Measurements from ENCODE around the gene ATP2B2.

ATP2B2 gene

DNA sequence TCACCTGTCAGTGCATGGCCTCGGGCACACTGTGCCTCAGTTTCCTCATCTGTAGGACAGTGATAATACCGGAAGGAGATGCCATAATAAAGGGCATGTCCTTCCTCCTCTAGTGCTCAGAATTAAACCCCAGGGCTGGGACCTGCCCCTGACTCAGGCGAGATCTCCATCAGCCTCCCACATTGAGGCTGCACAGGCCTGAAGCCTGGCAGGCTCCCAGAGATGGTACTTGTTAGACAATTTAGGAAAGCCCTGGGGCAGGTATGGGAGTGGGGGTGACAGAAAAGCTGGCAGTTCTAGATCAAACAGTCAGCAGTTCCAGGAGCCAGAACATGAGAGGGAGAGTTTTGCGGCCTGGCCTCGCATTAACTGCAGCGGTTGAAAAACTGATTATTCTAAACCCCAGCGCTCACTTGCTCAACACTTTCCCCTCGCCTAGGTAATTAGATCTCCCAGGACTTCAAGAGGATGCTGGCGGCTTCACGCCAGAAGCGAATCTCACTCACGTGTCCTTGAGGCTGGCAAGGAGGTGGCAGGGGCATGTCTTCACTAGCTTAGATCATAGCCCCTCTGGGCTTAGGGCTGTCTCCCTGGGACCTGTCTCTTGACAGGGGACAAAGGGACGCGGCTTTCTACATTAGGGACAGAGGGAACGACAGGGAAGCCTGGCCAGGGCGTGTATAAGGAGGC, 73.1 kb downstream of the ATP2B2 start:
- DNase-seq: no peak
- TF ChIP-seq POLR2A (IDR thresholded peaks at IDR 0.05; ENCODE audit: low read length) (no peak), GATA1 (IDR thresholded peaks at IDR 0.05; ENCODE audit: low read depth, low read length) (no peak)

DNA sequence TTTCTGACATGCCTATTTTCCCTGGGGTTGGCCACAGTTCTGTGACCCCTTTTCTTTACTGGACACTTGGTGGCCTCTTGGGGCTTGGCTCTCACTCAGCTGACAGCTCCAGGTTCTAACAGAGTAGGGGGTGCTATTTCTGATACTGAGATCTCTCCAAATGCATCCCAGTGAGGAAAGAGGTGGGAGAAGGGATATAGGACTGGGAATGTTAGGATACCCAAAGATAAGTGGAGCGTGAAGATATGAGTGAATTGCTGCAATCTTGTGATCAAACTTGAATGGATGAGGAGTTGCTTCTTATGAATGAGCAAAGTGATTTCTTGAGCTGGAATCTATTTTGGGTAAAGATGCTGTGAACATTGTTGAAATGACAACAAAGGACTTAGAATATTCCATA, 74.6 kb downstream of the ATP2B2 start:
- DNase-seq: no peak
- TF ChIP-seq POLR2A (IDR thresholded peaks at IDR 0.05; ENCODE audit: low read length) (no peak), GATA1 (IDR thresholded peaks at IDR 0.05; ENCODE audit: low read depth, low read length) (no peak)

DNA sequence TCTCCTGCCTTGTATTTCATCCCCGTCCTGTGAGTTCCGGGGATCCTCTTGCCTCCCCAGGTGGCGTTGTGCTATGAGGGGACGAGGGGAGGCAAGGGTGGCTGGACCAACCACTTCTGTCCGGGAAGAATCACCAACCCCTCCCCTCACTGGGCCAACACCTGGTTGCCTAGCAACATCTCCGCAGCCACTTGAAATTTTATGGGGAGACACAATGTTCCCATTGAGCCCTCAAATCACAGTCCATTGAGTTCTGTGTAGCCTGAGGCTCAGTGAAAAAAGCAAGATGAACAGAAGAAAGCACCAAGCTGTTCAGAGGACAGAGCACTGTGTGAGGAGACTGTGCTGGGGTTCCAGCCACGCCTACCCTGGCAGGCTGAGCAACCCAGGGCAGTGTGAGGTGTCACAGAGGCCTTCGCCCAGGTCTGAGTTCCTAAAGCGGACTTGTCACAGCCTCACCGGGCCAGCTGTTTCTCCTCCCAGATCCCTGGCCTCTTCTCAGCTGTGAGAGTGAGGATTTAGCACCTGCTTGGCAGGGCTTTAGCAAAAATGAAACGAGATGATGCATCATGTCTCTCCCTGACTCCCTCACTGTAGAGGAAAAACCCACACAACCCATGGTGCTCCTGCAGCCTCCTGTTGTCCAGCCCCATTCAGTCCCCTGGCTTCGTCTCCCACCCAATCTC, 76.8 kb downstream of the ATP2B2 start:
- TF ChIP-seq POLR2A (IDR thresholded peaks at IDR 0.05; ENCODE audit: low read length) (no peak), GATA1 (IDR thresholded peaks at IDR 0.05; ENCODE audit: low read depth, low read length) (no peak)
- DNase-seq: no peak

DNA sequence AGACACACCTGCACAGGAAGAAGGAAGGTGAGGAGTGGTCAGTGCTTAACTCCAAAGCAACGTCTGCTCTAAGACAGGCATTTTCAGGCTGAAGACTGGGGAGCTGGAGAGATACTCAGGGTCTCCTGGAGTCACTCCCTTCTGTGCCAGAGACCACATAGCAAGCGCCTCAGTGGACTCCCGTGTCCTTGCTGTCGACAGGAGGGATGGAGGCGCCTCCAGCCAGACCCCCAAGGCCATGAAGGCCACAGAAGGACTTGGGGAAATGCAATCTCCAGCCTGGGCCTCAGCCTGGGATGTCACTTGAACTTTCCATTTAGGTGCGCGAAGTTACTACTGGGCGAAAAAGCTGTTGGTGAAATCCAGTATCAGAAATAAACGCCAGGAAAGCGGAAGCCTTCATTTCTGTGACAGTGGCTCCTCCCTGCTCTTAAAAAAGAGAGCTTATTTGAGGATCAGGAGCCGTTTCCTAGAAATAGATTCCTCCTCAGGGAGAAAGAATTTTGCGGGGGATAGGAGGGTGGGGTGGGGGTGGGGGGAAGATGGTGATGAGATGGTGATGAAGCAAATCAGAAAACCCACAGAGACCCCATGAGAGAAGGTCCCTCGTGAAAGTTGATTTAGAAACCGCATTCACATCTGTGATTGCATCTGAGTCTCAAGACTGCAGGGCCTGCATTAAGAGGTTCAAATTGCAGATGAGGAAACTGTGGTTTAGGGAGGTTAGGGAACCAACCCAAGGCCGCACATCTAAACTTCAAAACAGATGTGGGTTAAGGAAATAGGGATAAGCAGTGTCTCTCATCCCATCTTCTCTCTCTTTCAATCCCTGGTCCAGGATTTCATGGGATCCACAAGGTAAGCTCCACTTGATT, 78.8 kb downstream of the ATP2B2 start:
- TF ChIP-seq GATA1 (IDR thresholded peaks at IDR 0.05; ENCODE audit: low read depth, low read length): no peak
- TF ChIP-seq POLR2A (IDR thresholded peaks at IDR 0.05; ENCODE audit: low read length): no peak
- no peak for DNase-seq

DNA sequence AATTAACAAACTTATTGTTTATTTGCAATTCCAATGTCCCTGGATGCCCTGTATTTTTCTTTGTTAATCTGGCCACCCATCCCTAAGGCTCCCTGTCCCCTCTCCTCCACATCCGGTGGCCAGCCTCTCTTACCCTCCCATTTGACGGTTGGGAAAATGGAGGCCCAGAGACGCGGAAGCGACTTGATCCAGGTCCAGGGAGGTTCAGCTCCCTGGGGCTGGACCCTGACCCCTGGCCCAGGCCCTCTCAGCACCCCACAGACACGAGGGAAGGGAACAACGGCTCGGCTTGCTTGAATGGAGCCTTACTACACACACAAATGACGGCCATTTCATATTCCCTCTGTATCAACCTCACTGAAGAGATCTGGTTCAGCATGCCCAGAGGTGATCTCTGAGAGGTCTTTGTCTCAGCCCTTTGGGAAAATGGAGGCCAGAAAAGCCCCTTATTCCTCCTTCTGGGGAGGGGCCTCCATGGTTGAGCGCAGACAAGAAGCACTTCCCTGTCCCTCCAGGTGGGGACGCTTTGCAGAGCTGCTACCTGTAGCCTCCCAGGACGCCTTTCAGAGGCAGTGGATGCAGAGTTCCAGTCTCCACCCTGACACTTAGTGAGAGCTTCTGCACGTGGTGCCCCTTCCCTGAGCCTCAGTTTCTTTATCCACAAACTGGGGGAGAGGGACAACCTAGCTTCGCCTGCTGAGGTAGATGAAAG, 82.1 kb downstream of the ATP2B2 start:
- no peak for TF ChIP-seq POLR2A (IDR thresholded peaks at IDR 0.05; ENCODE audit: low read length)
- TF ChIP-seq GATA1 (IDR thresholded peaks at IDR 0.05; ENCODE audit: low read depth, low read length): no peak
- DNase-seq: no peak

DNA sequence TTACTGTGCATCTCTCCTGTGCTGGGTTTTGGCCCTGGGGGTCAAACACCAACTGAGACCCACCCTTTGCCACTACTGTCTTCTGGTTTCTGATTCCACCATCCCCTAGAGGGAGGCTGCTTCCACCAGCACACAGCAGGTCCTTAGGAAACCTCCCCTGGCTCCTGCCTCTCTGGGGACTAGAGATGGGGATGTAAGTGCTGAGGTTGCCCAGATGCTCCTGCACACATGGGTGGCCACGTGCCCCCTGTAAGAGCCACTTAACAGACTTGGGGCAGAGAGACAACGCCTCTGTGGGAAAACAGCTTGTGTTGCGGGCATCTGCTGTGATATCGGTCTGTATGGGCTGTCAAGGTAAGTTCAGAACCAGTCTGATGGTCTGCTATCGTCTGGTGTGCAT, 83.4 kb downstream of the ATP2B2 start:
- DNase-seq: no peak
- no peak for TF ChIP-seq GATA1 (IDR thresholded peaks at IDR 0.05; ENCODE audit: low read depth, low read length)
- no peak for TF ChIP-seq POLR2A (IDR thresholded peaks at IDR 0.05; ENCODE audit: low read length)

DNA sequence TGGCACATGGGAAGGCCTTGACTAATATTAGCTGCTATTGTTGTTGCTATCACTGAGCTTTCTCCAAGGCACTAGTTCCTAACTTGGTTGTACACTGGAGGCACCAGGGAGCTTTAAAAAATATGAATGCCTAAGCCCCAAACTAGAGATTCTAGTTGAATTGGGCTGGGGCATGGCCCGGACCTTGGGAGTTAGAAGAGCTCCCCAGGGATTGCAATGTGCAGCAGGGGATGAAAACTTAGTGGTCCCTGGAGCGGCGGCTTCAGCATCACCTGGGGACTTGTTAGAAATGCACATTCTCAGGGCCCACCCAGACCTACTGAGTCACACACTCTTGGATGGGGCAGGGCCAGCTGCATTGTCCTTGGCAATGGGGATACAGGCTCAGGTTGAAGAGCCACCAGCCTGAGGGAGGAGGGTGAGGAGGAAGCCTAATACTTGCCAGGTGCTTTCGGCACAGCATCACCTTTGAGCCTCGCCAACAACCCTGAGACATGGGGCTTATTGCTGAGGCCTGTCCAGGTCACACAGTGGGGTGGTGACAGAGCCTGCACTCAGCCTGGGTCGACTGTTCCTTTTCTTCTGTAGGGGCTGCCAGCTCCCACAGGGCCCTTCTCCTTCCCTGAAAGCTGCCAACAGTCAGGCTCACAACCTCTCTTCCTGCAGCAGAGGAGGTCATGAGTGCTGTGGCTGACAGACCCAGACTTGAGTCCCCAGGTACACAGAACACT, 84.5 kb downstream of the ATP2B2 start:
- DNase-seq: no peak
- TF ChIP-seq POLR2A (IDR thresholded peaks at IDR 0.05; ENCODE audit: low read length) (no peak), GATA1 (IDR thresholded peaks at IDR 0.05; ENCODE audit: low read depth, low read length) (no peak)

DNA sequence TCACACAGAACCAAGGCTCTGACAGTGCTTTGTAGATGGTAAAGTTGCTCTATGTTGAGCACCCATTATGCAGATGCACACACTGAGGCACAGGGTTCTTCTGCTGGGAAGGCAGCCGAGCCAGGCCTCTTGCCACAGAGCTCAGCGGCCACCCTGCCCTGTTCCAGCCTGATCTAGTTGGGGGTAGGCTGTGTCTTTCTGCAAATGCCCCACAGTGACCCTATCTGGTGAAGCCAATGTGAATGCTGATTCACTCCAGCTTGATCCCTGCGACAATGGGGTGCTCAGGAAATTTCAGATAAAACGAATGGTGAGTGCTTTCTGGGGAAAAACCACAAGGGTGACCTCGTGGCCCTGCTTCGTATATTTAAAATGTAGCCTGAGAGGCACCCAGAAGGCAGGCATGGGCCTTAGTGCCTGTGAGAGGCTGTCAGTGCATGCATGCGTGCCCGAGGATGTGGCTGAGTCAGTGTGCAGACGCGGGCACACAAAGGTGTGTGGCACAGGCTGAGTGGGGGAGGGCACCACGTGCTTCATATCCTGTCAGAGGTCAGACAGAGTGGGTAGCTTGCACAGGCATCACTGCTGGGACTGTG, 85.7 kb downstream of the ATP2B2 start:
- DNase-seq: peak in 1 of 2 experiments; percentile 12
- TF ChIP-seq GATA1 (IDR thresholded peaks at IDR 0.05; ENCODE audit: low read depth, low read length) (no peak), POLR2A (IDR thresholded peaks at IDR 0.05; ENCODE audit: low read length) (no peak)

DNA sequence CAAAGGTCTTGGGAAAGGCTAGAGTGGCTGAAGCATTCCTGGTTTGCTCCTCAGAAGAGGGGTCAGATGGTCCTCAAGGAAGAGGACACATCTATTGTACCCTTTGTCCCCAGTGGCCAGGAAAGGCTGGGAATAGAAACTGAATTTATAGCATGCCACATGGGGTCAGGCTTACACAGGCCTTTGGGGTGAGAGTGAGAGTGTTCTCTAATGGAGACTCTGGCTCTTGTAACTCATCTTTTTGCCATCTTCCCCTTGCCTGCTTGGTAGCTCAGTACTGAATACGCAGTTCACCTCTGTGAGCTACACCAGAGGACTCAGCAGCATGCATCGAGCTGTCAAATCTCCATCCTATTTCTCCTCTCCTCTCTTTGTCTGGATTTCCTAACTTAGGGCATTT, 87.5 kb downstream of the ATP2B2 start:
- DNase-seq: peak in 1 of 2 experiments; percentile 10
- TF ChIP-seq POLR2A (IDR thresholded peaks at IDR 0.05; ENCODE audit: low read length) (no peak), GATA1 (IDR thresholded peaks at IDR 0.05; ENCODE audit: low read depth, low read length) (no peak)

DNA sequence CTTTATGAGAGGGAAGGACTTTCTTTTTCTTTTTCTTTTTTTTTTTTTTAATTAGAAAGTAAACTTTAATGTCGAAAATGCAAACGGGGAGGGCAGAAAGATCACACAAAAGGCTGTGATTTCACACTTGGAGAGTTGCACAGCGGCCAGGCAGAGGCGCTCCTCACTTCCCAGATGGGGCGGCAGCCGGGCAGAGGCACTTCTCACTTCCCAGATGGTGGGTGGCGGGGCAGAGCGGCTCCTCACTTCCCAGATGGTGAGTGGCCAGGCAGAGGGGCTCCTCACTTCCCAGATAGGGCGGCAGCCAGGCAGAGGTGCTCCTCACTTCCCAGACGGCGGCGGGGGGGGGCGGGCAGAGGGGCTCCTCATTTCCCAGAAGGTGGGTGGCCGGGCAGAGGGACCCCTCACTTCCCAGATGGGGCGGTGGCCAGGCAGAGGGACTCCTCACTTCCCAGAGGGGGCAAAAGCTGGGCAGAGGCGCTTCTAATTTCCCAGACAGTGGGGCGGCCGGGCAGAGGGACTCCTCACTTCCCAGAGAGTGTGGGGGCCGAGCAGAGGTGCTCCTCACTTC, 88.6 kb downstream of the ATP2B2 start:
- no peak for TF ChIP-seq GATA1 (IDR thresholded peaks at IDR 0.05; ENCODE audit: low read depth, low read length)
- TF ChIP-seq POLR2A (IDR thresholded peaks at IDR 0.05; ENCODE audit: low read length): no peak
- no peak for DNase-seq

DNA sequence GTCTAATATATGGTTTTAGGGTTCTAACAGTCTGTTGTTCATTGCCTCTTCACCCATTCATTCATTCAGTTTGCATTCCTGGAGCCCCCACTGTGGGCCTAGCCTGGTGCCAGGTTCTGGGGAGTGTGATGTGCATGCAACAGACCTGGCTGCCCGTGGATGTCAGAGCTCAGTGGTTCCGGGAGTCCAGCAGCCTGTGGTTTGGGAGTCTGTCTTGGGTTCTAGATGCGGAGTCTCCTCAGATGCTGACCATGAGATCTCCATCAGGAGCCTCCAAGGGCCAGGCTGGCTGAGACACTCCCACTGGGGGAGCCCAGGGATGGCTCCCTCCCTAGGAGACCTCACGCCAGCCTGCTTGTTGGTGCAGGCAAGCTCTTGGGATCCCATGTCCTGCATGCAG, 92.3 kb downstream of the ATP2B2 start:
- no peak for DNase-seq
- TF ChIP-seq GATA1 (IDR thresholded peaks at IDR 0.05; ENCODE audit: low read depth, low read length) (no peak), POLR2A (IDR thresholded peaks at IDR 0.05; ENCODE audit: low read length) (no peak)

DNA sequence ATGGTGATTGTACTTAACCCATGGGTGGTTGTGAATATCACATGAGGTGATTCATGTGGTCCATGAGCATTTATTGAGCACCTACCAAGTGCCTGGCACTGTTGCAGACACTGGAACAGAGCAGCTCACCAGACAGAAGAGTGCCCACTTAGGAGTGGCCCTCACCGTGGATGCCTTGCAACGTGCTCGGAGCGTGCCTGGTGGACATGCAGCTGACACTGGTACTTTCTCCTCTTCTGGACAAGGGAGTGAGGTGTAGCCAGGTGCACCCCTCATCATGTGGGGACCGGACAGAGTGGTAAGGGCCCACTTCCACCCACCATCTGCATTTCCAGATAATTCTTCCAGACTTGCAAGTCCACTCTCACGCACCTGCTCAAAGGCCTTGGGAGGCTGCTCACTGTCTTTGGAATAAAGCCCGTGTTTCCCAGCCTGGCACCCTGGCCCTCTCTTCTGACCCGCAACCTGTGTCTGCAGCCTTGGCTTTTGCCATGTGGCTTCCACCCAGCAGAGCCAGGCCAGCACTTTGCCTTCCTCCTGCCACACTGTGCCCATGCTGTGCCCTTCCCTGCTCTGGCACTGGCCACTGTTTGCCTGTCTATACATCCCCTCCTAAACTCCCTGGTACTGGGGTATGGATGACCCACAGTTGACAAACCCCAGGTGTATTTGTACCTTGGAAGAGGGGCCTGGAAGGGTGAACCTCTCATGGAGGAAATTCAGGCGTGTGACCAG, 93.6 kb downstream of the ATP2B2 start:
- TF ChIP-seq GATA1 (IDR thresholded peaks at IDR 0.05; ENCODE audit: low read depth, low read length) (no peak), POLR2A (IDR thresholded peaks at IDR 0.05; ENCODE audit: low read length) (no peak)
- no peak for DNase-seq

All from erythroblast (primary cell).